ENCODE data around the gene SP4.

- TF ChIP-seq TARDBP (IDR thresholded peaks at IDR 0.05): no peak
- no peak for TF ChIP-seq ELF4 (IDR thresholded peaks at IDR 0.05)
- TF ChIP-seq BHLHE40 (IDR thresholded peaks at IDR 0.05; ENCODE audit: borderline replicate concordance): no peak
- TF ChIP-seq SP1 (IDR thresholded peaks at IDR 0.05): no peak
- TF ChIP-seq ZNF384 (IDR thresholded peaks at IDR 0.05): no peak
Observed at GRCh38 chr7:21562385-21562784, 134.5 kb downstream of the SP4 start.
